ENCODE results near the gene ALDH3B1. TPM values are rescaled to one million over a fixed set of nuclear protein-coding genes. Genes with fewer than 3 reads are reported as not detected.

ALDH3B1 gene
- total and polyA plus RNA-seq, 4 donors, result 1.6 to 7.1 (median 3.4) TPM

GRCh38 chr11:68036141-68036716, 26.1 kb downstream of the ALDH3B1 start:
- H3K9me3 ChIP-seq (ENCODE audit: control insufficient read depth in 4 of 4, low read length in 3 of 4), result no peaks in the 10 kb centered on the region
- H3K9ac ChIP-seq (ENCODE audit: low read depth in 1 of 2, low read length in 2 of 2), result peak overlapping the region in 1 of 2 donors; percentile 2
- H3K36me3 ChIP-seq (ENCODE audit: control insufficient read depth in 4 of 4, insufficient read depth in 3 of 4, low read depth in 1 of 4, low read length in 3 of 4), result no peaks in the 10 kb centered on the region
- H3K27me3 ChIP-seq (ENCODE audit: control insufficient read depth in 4 of 4, insufficient read depth in 4 of 4, low read length in 3 of 4), result no peaks in the 10 kb centered on the region
- WGBS, result 86% methylated on average over 27 of the region's 27 CpGs
- peak overlapping the region; percentile 93 to 98 for H3K27ac ChIP-seq (ENCODE audit: low read depth in 1 of 2, low read length in 2 of 2)
- no peak overlapping the region for H3K4me3 ChIP-seq (ENCODE audit: low read depth in 1 of 3, low read length in 3 of 3)
- no peak for TF ChIP-seq RXRA (IDR thresholded peaks at IDR 0.05)
- no peak for TF ChIP-seq FOXA1 (IDR thresholded peaks at IDR 0.05)
- no peak for TF ChIP-seq NR2F2 (IDR thresholded peaks at IDR 0.05)
- TF ChIP-seq, protein P1, sequence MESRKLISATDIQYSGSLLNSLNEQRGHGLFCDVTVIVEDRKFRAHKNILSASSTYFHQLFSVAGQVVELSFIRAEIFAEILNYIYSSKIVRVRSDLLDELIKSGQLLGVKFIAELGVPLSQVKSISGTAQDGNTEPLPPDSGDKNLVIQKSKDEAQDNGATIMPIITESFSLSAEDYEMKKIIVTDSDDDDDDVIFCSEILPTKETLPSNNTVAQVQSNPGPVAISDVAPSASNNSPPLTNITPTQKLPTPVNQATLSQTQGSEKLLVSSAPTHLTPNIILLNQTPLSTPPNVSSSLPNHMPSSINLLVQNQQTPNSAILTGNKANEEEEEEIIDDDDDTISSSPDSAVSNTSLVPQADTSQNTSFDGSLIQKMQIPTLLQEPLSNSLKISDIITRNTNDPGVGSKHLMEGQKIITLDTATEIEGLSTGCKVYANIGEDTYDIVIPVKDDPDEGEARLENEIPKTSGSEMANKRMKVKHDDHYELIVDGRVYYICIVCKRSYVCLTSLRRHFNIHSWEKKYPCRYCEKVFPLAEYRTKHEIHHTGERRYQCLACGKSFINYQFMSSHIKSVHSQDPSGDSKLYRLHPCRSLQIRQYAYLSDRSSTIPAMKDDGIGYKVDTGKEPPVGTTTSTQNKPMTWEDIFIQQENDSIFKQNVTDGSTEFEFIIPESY (IDR thresholded peaks at IDR 0.05), result no peak
- TF ChIP-seq MAX (IDR thresholded peaks at IDR 0.05), result no peak
- no peak for TF ChIP-seq TAF1 (conservative IDR thresholded peaks at IDR 0.05)
- no peak for TF ChIP-seq RAD21 (IDR thresholded peaks at IDR 0.05)
- TF ChIP-seq, protein P2, sequence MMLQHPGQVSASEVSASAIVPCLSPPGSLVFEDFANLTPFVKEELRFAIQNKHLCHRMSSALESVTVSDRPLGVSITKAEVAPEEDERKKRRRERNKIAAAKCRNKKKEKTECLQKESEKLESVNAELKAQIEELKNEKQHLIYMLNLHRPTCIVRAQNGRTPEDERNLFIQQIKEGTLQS (IDR thresholded peaks at IDR 0.05), result no peak
- no peak for TF ChIP-seq CTCF (IDR thresholded peaks at IDR 0.05; ENCODE audit: low read depth, low read length, missing input control)
- H3K4me1 ChIP-seq (ENCODE audit: control insufficient read depth in 4 of 4, insufficient read depth in 4 of 4, low read length in 3 of 4), result peaks cover 32 to 78% (median 53%) of the 10 kb centered on the region in 4 donors
- DNase-seq (ENCODE audit: low spot score), result no peak

- Histone ChIP-seq H3K4me3 (ENCODE audit: low read depth in 1 of 3, low read length in 3 of 3) (no peak overlapping the region), H3K27me3 (ENCODE audit: control insufficient read depth in 4 of 4, insufficient read depth in 4 of 4, low read length in 3 of 4) (no peaks in the 10 kb centered on the region), H3K9me3 (ENCODE audit: control insufficient read depth in 4 of 4, low read length in 3 of 4) (no peaks in the 10 kb centered on the region), H3K9ac (ENCODE audit: low read depth in 1 of 2, low read length in 2 of 2) (peak overlapping the region in 1 of 2 donors; percentile 49), H3K27ac (ENCODE audit: low read depth in 1 of 2, low read length in 2 of 2) (peak overlapping the region; percentile 93 to 98), H3K36me3 (ENCODE audit: control insufficient read depth in 4 of 4, insufficient read depth in 3 of 4, low read depth in 1 of 4, low read length in 3 of 4) (no peaks in the 10 kb centered on the region), H3K4me1 (ENCODE audit: control insufficient read depth in 4 of 4, insufficient read depth in 4 of 4, low read length in 3 of 4) (peaks cover 30 to 73% (median 49%) of the 10 kb centered on the region in 4 donors)
- WGBS, result 57% methylated on average over 14 of the region's 14 CpGs
- no peak for DNase-seq (ENCODE audit: low spot score)
- TF ChIP-seq SP1 (IDR thresholded peaks at IDR 0.05) (peak; percentile 20), RXRA (IDR thresholded peaks at IDR 0.05) (peak in 1 of 2 donors; percentile 46), MAX (IDR thresholded peaks at IDR 0.05) (peak; percentile 21), YY1 (IDR thresholded peaks at IDR 0.05) (no peak), NR2F2 (IDR thresholded peaks at IDR 0.05) (peak; percentile 69), FOXA1 (IDR thresholded peaks at IDR 0.05) (no peak)
These were observed 26.7 kb downstream of the ALDH3B1 start for GRCh38 chr11:68036717-68037239.
